HS-27A (cell line): ENCODE results near the gene TRNAU1AP.

Source experiments
- DNase-seq: peaks from one replicate; pipeline ENCODE4 v3.0.0-alpha.2; 2012; ENCODE audit warnings: low read depth, missing footprints

The TRNAU1AP gene

DNA sequence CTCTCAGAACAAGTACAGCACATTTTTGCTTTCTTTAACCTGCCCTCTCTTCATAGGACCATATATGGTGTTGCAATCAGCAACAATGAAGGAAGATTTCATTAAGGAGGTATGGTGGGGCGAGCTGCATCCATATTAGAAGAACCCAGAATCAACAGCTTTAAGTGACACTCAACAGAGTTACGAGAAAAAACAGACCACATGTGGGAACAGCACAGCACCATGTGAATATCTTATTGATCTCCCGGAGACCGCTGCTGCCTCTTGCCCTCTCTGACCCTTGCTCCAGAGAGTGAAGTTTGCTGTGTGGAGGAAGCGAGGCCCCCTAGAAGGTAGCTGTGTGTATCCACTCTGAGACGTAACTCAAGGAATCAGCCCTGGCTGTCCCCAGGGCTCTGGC lies 52.1 kb downstream of the TRNAU1AP start:
- no peak for DNase-seq

DNA sequence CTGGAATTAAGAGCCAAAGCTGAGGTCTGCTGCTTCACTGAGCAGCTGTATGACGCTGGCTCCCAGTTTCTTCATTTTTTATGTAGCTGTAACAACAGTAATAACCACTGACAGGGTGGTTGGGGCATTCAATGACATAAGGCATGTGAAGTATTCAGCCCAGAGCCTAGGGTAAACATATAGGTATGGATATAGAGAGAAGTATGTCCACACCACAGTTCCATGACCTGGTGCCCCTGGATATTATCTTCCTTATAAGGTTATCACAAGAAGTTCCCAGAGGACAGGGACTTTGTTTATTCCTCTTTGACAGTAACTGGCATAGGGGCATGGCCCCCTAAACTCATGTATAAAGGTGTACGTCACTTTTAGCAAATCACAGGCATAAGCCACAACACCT lies 53.9 kb downstream of the TRNAU1AP start:
- DNase-seq, result no peak

DNA sequence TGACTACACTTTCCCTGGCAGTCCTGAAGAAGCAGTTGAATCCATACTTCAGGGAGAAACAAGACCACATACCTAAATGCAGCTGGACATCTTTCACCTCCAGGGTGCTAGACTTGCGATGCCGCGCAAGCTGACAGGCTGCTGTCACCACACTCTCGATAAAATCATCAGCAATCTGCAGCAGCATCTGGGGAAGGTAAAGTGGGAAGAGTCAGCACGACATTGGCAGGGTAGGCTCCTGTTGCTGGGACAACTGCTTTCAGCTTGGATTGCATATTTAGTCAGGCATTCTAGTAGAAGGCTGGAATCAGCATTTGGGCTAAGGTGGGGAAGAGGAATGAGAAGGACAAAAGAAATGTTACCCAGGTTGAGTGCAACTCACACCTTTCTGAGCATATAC lies 60.3 kb downstream of the TRNAU1AP start:
- DNase-seq, result no peak
